ENCODE results near the gene PLA2G2F.

The PLA2G2F gene
- total RNA-seq = 0 to 0.18 (median 0) reads per million in 4 experiments

GRCh38 chr1:20138961-20139550 is at the start of gene PLA2G2F:
PLA2G2F (plus strand) TSS chr1:20139323; CDS start chr1:20139428, 105 bp downstream.
- no peak for DNase-seq

- DNase-seq = no peak
These were observed 49.6 kb upstream of the PLA2G2F start for GRCh38 chr1:20089328-20090077.

GRCh38 chr1:20090119-20090518 is 49.0 kb upstream of the PLA2G2F start:
- no peak for DNase-seq

- no peak for DNase-seq
These were observed 48.5 kb upstream of the PLA2G2F start for GRCh38 chr1:20090641-20091040.

GRCh38 chr1:20093303-20093702 is 45.8 kb upstream of the PLA2G2F start:
- DNase-seq = no peak

GRCh38 chr1:20093940-20094391 is 45.2 kb upstream of the PLA2G2F start:
- DNase-seq = no peak

- no peak for DNase-seq
These were observed 43.3 kb upstream of the PLA2G2F start for GRCh38 chr1:20095564-20096434.

- DNase-seq = no peak
These were observed 42.2 kb upstream of the PLA2G2F start for GRCh38 chr1:20096840-20097447.

GRCh38 chr1:20099533-20099932 is 39.6 kb upstream of the PLA2G2F start:
- no peak for DNase-seq

GRCh38 chr1:20100632-20101355 is 38.3 kb upstream of the PLA2G2F start:
- DNase-seq = no peak

GRCh38 chr1:20102875-20103274 is 36.2 kb upstream of the PLA2G2F start:
- no peak for DNase-seq

- DNase-seq = no peak
These were observed 33.3 kb upstream of the PLA2G2F start for GRCh38 chr1:20105856-20106255.

GRCh38 chr1:20107351-20107750 is 31.8 kb upstream of the PLA2G2F start:
- DNase-seq = no peak

- DNase-seq = no peak
These were observed 31.3 kb upstream of the PLA2G2F start for GRCh38 chr1:20107796-20108195.

- no peak for DNase-seq
These were observed 30.6 kb upstream of the PLA2G2F start for GRCh38 chr1:20108366-20109123.

GRCh38 chr1:20109223-20109856 is 29.8 kb upstream of the PLA2G2F start:
- no peak for DNase-seq

GRCh38 chr1:20110679-20111078 is 28.4 kb upstream of the PLA2G2F start:
- DNase-seq = no peak

GRCh38 chr1:20111452-20111851 is 27.7 kb upstream of the PLA2G2F start:
- no peak for DNase-seq

- no peak for DNase-seq
These were observed 26.7 kb upstream of the PLA2G2F start for GRCh38 chr1:20112279-20113000.

- DNase-seq = no peak
These were observed 25.0 kb upstream of the PLA2G2F start for GRCh38 chr1:20114021-20114648.

Measured in effector CD8-positive, alpha-beta T cell (primary cell).